HCT116 (cell line): ENCODE data around the gene ATP8B4. TPM values are rescaled to one million over a fixed set of nuclear protein-coding genes. Genes with fewer than 3 reads are reported as not detected.

ENCODE experiments used
- ATAC-seq: fragments of 200-7000 bp; cut with Tn5 transposase; 2 replicates; pipeline ENCODE4 v1.9.1; 2020; ENCODE audit warnings: mild to moderate bottlenecking, moderate library complexity
- BruUV-seq: library from RNA; stranded (reverse); fragments of 400-500 nt; replicated peaks from 2 replicates; lab custom pipeline; 2021; lab: Mats Ljungman, UMichigan
- CTCF ChIA-PET: fragments of 300-600 bp; sonication (Branson Sonifier 250); formaldehyde crosslinking; loops from one replicate; lab custom pipeline; 2021; ENCODE audit warnings: antibody characterized with exemption; lab: Charles Lee
- POLR2A ChIA-PET: fragments of 300-600, 350-600 bp; sonication (Branson Sonifier 250); formaldehyde crosslinking; loops from one replicate; lab custom pipeline; 2021; ENCODE audit warnings: antibody characterized with exemption; lab: Charles Lee
- RAD21 ChIA-PET, 2 experiments: fragments of 300-600 bp; sonication (Branson Sonifier 250); formaldehyde crosslinking; loops; one replicate each; lab custom pipeline; 2023; ENCODE audit warnings: low total read pairs in 2 of 2; ENCODE audit not compliant: uncharacterized antibody in 2 of 2, unreplicated experiment in 2 of 2, low non-redundant PET in 1 of 2; lab: Charles Lee
- DNase-seq: peaks from one replicate; pipeline ENCODE4 v3.0.0-alpha.2; 2010; ENCODE audit warnings: low read depth, low spot score
- H2AFZ ChIP-seq: fragments of 200-600 bp; shearing (Covaris generic), sonication (generic); 2 replicates; pipeline ENCODE4 v1.6.1; 2017; ENCODE audit warnings: low read depth, mixed run types, mixed read lengths, antibody characterized with exemption, low read length; ENCODE audit not compliant: poor library complexity, severe bottlenecking
- H3K27ac ChIP-seq: 2 replicates; pipeline ENCODE4 v1.5.1; 2012; ENCODE audit warnings: low read depth, low read length
- H3K27me3 ChIP-seq: fragments of 200-600 bp; sonication (generic); 2 replicates; pipeline ENCODE4 v1.6.1; 2016; ENCODE audit warnings: mixed run types, low read length, mixed read lengths; ENCODE audit not compliant: insufficient read depth
- H3K36me3 ChIP-seq, 2 experiments: fragments of 200-500 bp in 1 of 2; fragments of 200-600 bp in 1 of 2; sonication (Bioruptor generic) in 1 of 2; sonication (generic) in 1 of 2; 2 replicates each; pipeline versions ENCODE4 v1.5.1 to v1.6.1; 2014 to 2016; ENCODE audit warnings: low read length in 2 of 2, inconsistent platforms in 1 of 2, mixed read lengths in 1 of 2, mixed run types in 1 of 2; ENCODE audit not compliant: insufficient read depth in 2 of 2, control insufficient read depth in 1 of 2
- H3K4me1 ChIP-seq, 2 experiments: fragments of 200-600 bp in 1 of 2; sonication (generic) in 1 of 2; 2 replicates each; pipeline versions ENCODE4 v1.5.1 to v1.6.1; 2012 to 2017; ENCODE audit warnings: low read length in 2 of 2, inconsistent platforms in 1 of 2, mild to moderate bottlenecking in 1 of 2, mixed read lengths in 1 of 2, mixed run types in 1 of 2, moderate library complexity in 1 of 2; ENCODE audit not compliant: insufficient read depth in 2 of 2, control insufficient read depth in 1 of 2
- H3K4me2 ChIP-seq: fragments of 200-600 bp; sonication (generic); 2 replicates; pipeline ENCODE4 v1.6.1; 2017; ENCODE audit warnings: mixed run types, low read length, mixed read lengths
- H3K4me3 ChIP-seq, 2 experiments: fragments of 200-600 bp in 1 of 2; sonication (generic) in 1 of 2; replicated peaks in 1 of 2; 2 replicates each; pipeline ENCODE4 v1.5.1; 2011 to 2016; ENCODE audit warnings: low read length in 2 of 2, control low read depth in 1 of 2, low read depth in 1 of 2, mild to moderate bottlenecking in 1 of 2, mixed read lengths in 1 of 2, mixed run types in 1 of 2
- H3K79me2 ChIP-seq: fragments of 200-600 bp; sonication (generic); 2 replicates; pipeline ENCODE4 v1.6.1; 2017; ENCODE audit warnings: mild to moderate bottlenecking, mixed run types, low read length, moderate library complexity, mixed read lengths; ENCODE audit not compliant: insufficient read depth
- H3K9ac ChIP-seq: fragments of 200-600 bp; sonication (generic); 2 replicates; pipeline ENCODE4 v1.6.1; 2016; ENCODE audit warnings: low read length, mixed read lengths
- H3K9me2 ChIP-seq: fragments of 200-600 bp; sonication (generic), shearing (Covaris generic); 2 replicates; pipeline ENCODE4 v1.6.1; 2017; ENCODE audit warnings: mixed run types, mild to moderate bottlenecking, moderate library complexity; ENCODE audit not compliant: insufficient read depth
- H3K9me3 ChIP-seq, 2 experiments: fragments of 200-500 bp in 1 of 2; fragments of 200-600 bp in 1 of 2; sonication (Bioruptor generic) in 1 of 2; sonication (generic) in 1 of 2; 2 replicates each; pipeline ENCODE4 v1.6.1; 2014 to 2017; ENCODE audit warnings: low read length in 2 of 2, mixed read lengths in 2 of 2, inconsistent platforms in 1 of 2, low read depth in 1 of 2, mild to moderate bottlenecking in 1 of 2, mixed run types in 1 of 2, moderate library complexity in 1 of 2; ENCODE audit not compliant: control insufficient read depth in 1 of 2, insufficient read depth in 1 of 2
- H4K20me1 ChIP-seq: fragments of 200-600 bp; sonication (generic), shearing (Covaris generic); 2 replicates; pipeline ENCODE4 v1.6.1; 2017; ENCODE audit warnings: mixed run types, mild to moderate bottlenecking, moderate library complexity; ENCODE audit not compliant: insufficient read depth
- ATF3 ChIP-seq: IDR thresholded peaks from 2 replicates; pipeline ENCODE4 v1.6.1; 2012
- CEBPB ChIP-seq: IDR thresholded peaks from 2 replicates; pipeline ENCODE4 v1.6.1; 2012; ENCODE audit warnings: low read depth
- ELF1 ChIP-seq: IDR thresholded peaks from 2 replicates; pipeline ENCODE4 v1.6.1; 2012; ENCODE audit warnings: low read depth, borderline replicate concordance
- EZH2 ChIP-seq: fragments of 200-600 bp; sonication (generic); IDR thresholded peaks from 2 replicates; pipeline ENCODE4 v1.6.1; 2017; ENCODE audit warnings: antibody characterized with exemption, mixed run types
- EZH2phosphoT487 ChIP-seq: fragments of 200-600 bp; IDR thresholded peaks from 2 replicates; pipeline ENCODE4 v1.6.1; 2018; ENCODE audit warnings: antibody characterized with exemption, borderline replicate concordance
- JUND ChIP-seq: IDR thresholded peaks from 2 replicates; pipeline ENCODE4 v1.6.1; 2012
- MAX ChIP-seq: IDR thresholded peaks from 2 replicates; pipeline ENCODE4 v1.6.1; 2012
- POLR2AphosphoS5 ChIP-seq: IDR thresholded peaks from 2 replicates; pipeline ENCODE4 v1.6.1; 2011; ENCODE audit warnings: mild to moderate bottlenecking, low read depth, low read length, moderate library complexity
- RAD21 ChIP-seq: IDR thresholded peaks from 2 replicates; pipeline ENCODE4 v1.6.1; 2012; ENCODE audit warnings: low read depth, mild to moderate bottlenecking
- SIN3A ChIP-seq: IDR thresholded peaks from 2 replicates; pipeline ENCODE4 v1.6.1; 2012; ENCODE audit warnings: low read depth
- SRF ChIP-seq: IDR thresholded peaks from 2 replicates; pipeline ENCODE4 v1.6.1; 2012; ENCODE audit warnings: low read depth
- TCF7L2 ChIP-seq: IDR thresholded peaks from 2 replicates; pipeline ENCODE4 v1.7.0; 2011; ENCODE audit warnings: borderline replicate concordance, inconsistent platforms; ENCODE audit not compliant: insufficient read depth, insufficient read length; ENCODE audit errors: extremely low read depth
- YY1 ChIP-seq: IDR thresholded peaks from 2 replicates; pipeline ENCODE4 v1.6.1; 2011; ENCODE audit warnings: low read length, low read depth, moderate library complexity, mild to moderate bottlenecking; ENCODE audit not compliant: insufficient replicate concordance; ENCODE audit errors: extremely low read depth
- ZNF274 ChIP-seq: fragments of 200-500 bp; sonication (Bioruptor generic); IDR thresholded peaks from 2 replicates; pipeline ENCODE4 v1.6.1; 2014; ENCODE audit warnings: mild to moderate bottlenecking, low read depth, low read length, inconsistent platforms
- intact Hi-C: fragments of 100-400 bp; cut with micrococcal nuclease; formaldehyde crosslinking; loops from 2 replicates; pipeline ENCODE4 v1.10.0; 2022
- total RNA-seq: library from RNA; stranded (reverse); gene quantifications from one replicate; pipeline ENCODE4 v1.2.1, GENCODE V29; 2021; ENCODE audit not compliant: unreplicated experiment
- TF ChIP-seq, protein P1 (sequence below): IDR thresholded peaks from 2 replicates; pipeline ENCODE4 v1.6.1; 2011; ENCODE audit warnings: mild to moderate bottlenecking, low read length, moderate library complexity; ENCODE audit not compliant: insufficient replicate concordance; ENCODE audit errors: extremely low read depth
- TF ChIP-seq, protein P2 (sequence below), 3 experiments: fragments of 200-600 bp in 1 of 3; sonication (generic) in 1 of 3; IDR thresholded peaks in 2 of 3; conservative IDR thresholded peaks in 1 of 3; 2 replicates each; pipeline ENCODE4 v1.5.1; 2012 to 2017; ENCODE audit warnings: low read depth in 2 of 3, low read length in 2 of 3, antibody characterized with exemption in 1 of 3, borderline replicate concordance in 1 of 3, control low read depth in 1 of 3, mild to moderate bottlenecking in 1 of 3, mixed read lengths in 1 of 3, mixed run types in 1 of 3, moderate library complexity in 1 of 3; ENCODE audit not compliant: insufficient read depth in 1 of 3

The ATP8B4 gene
- total RNA-seq, 1 experiment from 2014 or later: 0.25 TPM

DNA sequence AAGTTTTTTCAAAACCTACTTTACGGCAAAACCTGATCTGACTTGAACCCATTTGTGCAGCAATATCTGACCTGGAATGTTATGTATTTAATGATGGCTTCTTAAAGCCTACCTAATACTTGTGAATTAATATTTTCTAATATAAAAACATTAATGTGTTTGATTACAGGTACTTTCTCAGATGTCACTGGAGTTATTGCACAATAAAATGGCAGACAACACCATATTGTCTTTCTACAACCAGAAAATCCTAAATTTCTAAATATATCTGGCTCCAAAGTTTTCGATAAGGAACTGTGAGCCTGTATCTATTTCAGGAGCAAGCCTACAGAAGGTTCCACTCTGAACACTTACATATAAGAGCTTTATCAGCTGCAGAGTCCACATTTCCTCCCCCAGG, 184.5 kb downstream of the ATP8B4 start:
- Histone ChIP-seq H3K36me3 (no peaks in the 10 kb centered on the region), H3K9me3 (no peaks in the 10 kb centered on the region), H3K4me2 (no peak overlapping the region), H4K20me1 (no peaks in the 10 kb centered on the region), H3K27me3 (no peaks in the 10 kb centered on the region), H3K4me3 (no peak overlapping the region), H3K79me2 (no peaks in the 10 kb centered on the region), H3K27ac (no peak overlapping the region), H3K9ac (no peak overlapping the region), H2AFZ (no peak overlapping the region), H3K9me2 (no peaks in the 10 kb centered on the region)
- no peak for DNase-seq
- intact Hi-C loops: no loop called here
- ATAC-seq: no peak
- POLR2A ChIA-PET: no interaction called here
- CTCF ChIA-PET: no interaction called here
- BruUV-seq: no TSS peak
- RAD21 ChIA-PET: no interaction called here
- TF ChIP-seq ZNF274 (no peak), RAD21 (no peak), MAX (no peak), SRF (no peak), CEBPB (no peak)
- TF ChIP-seq, all 23 proteins: peak for 0
- no peaks in the 10 kb centered on the region for H3K4me1 ChIP-seq

DNA sequence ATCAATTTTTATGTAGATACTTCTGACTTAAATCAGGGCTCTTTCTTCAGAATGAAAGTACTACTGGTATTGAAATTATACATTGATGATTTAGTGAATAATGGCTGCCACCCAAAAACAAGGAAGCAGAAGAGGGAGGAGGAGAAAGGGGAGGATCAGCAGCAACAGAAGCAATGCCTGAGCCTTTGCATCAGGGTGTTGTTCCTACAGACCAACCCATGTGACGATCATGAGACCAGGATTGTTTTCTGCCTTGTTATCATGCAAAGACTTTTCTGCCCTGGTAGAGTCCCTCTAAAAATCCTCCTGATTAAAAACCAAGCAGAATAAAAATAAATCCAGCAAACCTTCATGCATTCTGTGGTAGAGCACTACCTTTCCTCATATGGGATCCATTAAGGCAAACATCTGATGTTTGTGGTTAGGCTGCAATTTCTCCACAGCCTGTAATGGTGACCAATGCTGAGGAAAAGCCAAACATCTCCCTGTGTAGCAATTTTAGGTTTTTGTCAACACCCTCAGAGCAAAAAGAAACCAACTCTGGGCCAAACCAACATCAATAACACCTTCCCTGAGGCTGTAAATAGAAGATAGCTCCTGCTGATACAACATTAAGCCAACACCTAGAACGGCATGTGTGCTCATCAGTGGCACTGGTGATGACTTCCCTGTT, 191.7 kb downstream of the ATP8B4 start:
- H3K9me2 ChIP-seq: no peaks in the 10 kb centered on the region
- H3K79me2 ChIP-seq: no peaks in the 10 kb centered on the region
- H3K9me3 ChIP-seq: no peaks in the 10 kb centered on the region
- BruUV-seq: no TSS peak
- DNase-seq: no peak
- ChIA-PET CTCF (no interaction called here), POLR2A (no interaction called here), RAD21 (no interaction called here)
- ATAC-seq: no peak
- H2AFZ ChIP-seq: no peak overlapping the region
- H4K20me1 ChIP-seq: no peaks in the 10 kb centered on the region
- H3K4me2 ChIP-seq: no peak overlapping the region
- intact Hi-C loops: no loop called here
- H3K27me3 ChIP-seq: no peaks in the 10 kb centered on the region
- no peak overlapping the region for H3K4me3 ChIP-seq
- H3K9ac ChIP-seq: no peak overlapping the region
- TF ChIP-seq, protein P1, sequence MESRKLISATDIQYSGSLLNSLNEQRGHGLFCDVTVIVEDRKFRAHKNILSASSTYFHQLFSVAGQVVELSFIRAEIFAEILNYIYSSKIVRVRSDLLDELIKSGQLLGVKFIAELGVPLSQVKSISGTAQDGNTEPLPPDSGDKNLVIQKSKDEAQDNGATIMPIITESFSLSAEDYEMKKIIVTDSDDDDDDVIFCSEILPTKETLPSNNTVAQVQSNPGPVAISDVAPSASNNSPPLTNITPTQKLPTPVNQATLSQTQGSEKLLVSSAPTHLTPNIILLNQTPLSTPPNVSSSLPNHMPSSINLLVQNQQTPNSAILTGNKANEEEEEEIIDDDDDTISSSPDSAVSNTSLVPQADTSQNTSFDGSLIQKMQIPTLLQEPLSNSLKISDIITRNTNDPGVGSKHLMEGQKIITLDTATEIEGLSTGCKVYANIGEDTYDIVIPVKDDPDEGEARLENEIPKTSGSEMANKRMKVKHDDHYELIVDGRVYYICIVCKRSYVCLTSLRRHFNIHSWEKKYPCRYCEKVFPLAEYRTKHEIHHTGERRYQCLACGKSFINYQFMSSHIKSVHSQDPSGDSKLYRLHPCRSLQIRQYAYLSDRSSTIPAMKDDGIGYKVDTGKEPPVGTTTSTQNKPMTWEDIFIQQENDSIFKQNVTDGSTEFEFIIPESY: no peak
- TF ChIP-seq ELF1 (no peak), POLR2AphosphoS5 (no peak), YY1 (no peak), ATF3 (no peak), CEBPB (no peak), EZH2phosphoT487 (no peak), SIN3A (no peak), TCF7L2 (no peak), EZH2 (no peak), JUND (no peak)
- TF ChIP-seq, protein P2, sequence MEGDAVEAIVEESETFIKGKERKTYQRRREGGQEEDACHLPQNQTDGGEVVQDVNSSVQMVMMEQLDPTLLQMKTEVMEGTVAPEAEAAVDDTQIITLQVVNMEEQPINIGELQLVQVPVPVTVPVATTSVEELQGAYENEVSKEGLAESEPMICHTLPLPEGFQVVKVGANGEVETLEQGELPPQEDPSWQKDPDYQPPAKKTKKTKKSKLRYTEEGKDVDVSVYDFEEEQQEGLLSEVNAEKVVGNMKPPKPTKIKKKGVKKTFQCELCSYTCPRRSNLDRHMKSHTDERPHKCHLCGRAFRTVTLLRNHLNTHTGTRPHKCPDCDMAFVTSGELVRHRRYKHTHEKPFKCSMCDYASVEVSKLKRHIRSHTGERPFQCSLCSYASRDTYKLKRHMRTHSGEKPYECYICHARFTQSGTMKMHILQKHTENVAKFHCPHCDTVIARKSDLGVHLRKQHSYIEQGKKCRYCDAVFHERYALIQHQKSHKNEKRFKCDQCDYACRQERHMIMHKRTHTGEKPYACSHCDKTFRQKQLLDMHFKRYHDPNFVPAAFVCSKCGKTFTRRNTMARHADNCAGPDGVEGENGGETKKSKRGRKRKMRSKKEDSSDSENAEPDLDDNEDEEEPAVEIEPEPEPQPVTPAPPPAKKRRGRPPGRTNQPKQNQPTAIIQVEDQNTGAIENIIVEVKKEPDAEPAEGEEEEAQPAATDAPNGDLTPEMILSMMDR (IDR thresholded peaks at IDR 0.05 in 2 of 3, conservative IDR thresholded peaks at IDR 0.05 in 1 of 3; ENCODE audit: borderline replicate concordance in 1 of 3, insufficient read depth in 1 of 3, low read depth in 2 of 3, low read length in 2 of 3): no peak
- H3K27ac ChIP-seq: no peak overlapping the region
- no peaks in the 10 kb centered on the region for H3K36me3 ChIP-seq
- no peaks in the 10 kb centered on the region for H3K4me1 ChIP-seq
